Stimulated activated CD4-positive, alpha-beta T cell treated with anti-CD3 and anti-CD28 coated beads, Interleukin-1b, Interleukin-23, amount 100 ng/mL, for 24 hours (primary cell): ENCODE measurements around the gene CCDC97.
"Not testable (repeated sequence)": the region's sequence is repeated elsewhere in the genome, so short reads cannot be mapped to it uniquely, and the experiment has no call there.

Source experiments
- DNase-seq, 4 experiments: peaks; one replicate each; pipeline ENCODE4 v3.0.0-alpha.2; 2020; ENCODE audit warnings: low read depth in 4 of 4, low spot score in 1 of 4

The CCDC97 gene

GRCh38 chr19:41330946-41331678 is 21.1 kb downstream of the CCDC97 start:
- no peak for DNase-seq

GRCh38 chr19:41332000-41332399 is 22.0 kb downstream of the CCDC97 start:
- DNase-seq, result no peak

- DNase-seq, result no peak
Measured at GRCh38 chr19:41332468-41332867, 22.5 kb downstream of the CCDC97 start.

GRCh38 chr19:41334793-41335192 is 24.8 kb downstream of the CCDC97 start:
- no peak for DNase-seq

- no peak for DNase-seq
Measured at GRCh38 chr19:41335467-41335866, 25.5 kb downstream of the CCDC97 start.

GRCh38 chr19:41339936-41340335 is 30.0 kb downstream of the CCDC97 start:
- no peak for DNase-seq

- no peak for DNase-seq
Measured at GRCh38 chr19:41341669-41342490, 31.9 kb downstream of the CCDC97 start.

- no peak for DNase-seq
Measured at GRCh38 chr19:41344162-41344561, 34.2 kb downstream of the CCDC97 start.

- DNase-seq, result not testable (repeated sequence)
Measured at GRCh38 chr19:41346916-41347315, 36.9 kb downstream of the CCDC97 start.

GRCh38 chr19:41350735-41351338 is 40.9 kb downstream of the CCDC97 start:
- DNase-seq, result no peak

- peak in 3 of 4 experiments; percentile 60 to 74 (median 71) for DNase-seq
Measured at GRCh38 chr19:41351339-41352245, 41.6 kb downstream of the CCDC97 start.

GRCh38 chr19:41352279-41352608 is 42.3 kb downstream of the CCDC97 start:
- no peak for DNase-seq

GRCh38 chr19:41352609-41353465 is 42.9 kb downstream of the CCDC97 start:
- DNase-seq, result peak in 3 of 4 experiments; percentile 58 to 76 (median 73)

GRCh38 chr19:41353466-41354342 is 43.7 kb downstream of the CCDC97 start, which contains the start of gene TGFB1:
TSS of gene TGFB1 (minus strand) at chr19:41353922. CDS start at chr19:41353044, 878 bp downstream.
- DNase-seq, result peak; percentile 79 to 89 (median 80)

- DNase-seq, result no peak
Measured at GRCh38 chr19:41354343-41354953, 44.5 kb downstream of the CCDC97 start.

GRCh38 chr19:41355035-41355434 is 45.1 kb downstream of the CCDC97 start:
- DNase-seq, result no peak

GRCh38 chr19:41355802-41356201 is 45.8 kb downstream of the CCDC97 start:
- no peak for DNase-seq

GRCh38 chr19:41356984-41357739 is 47.2 kb downstream of the CCDC97 start:
- no peak for DNase-seq
